H4 (cell line): Measurements from ENCODE around the gene MGLL. TPM values are rescaled to one million over a fixed set of nuclear protein-coding genes. Genes with fewer than 3 reads are reported as not detected.
"Not testable (repeated sequence)": the region's sequence is repeated elsewhere in the genome, so short reads cannot be mapped to it uniquely, and the experiment has no call there.

Experiments
- DNase-seq: peaks from one replicate; pipeline ENCODE4 v3.0.0-alpha.2; 2015; ENCODE audit warnings: low spot score
- total RNA-seq: library from RNA; depleted of rRNA; stranded (reverse); fragments of >200 nt; shearing (Covaris generic); gene quantifications from 2 replicates; pipeline ENCODE4 v1.2.3, GENCODE V29; 2014

Gene MGLL
- total RNA-seq, 1 experiment from 2014 or later, result 2.1 TPM

DNA sequence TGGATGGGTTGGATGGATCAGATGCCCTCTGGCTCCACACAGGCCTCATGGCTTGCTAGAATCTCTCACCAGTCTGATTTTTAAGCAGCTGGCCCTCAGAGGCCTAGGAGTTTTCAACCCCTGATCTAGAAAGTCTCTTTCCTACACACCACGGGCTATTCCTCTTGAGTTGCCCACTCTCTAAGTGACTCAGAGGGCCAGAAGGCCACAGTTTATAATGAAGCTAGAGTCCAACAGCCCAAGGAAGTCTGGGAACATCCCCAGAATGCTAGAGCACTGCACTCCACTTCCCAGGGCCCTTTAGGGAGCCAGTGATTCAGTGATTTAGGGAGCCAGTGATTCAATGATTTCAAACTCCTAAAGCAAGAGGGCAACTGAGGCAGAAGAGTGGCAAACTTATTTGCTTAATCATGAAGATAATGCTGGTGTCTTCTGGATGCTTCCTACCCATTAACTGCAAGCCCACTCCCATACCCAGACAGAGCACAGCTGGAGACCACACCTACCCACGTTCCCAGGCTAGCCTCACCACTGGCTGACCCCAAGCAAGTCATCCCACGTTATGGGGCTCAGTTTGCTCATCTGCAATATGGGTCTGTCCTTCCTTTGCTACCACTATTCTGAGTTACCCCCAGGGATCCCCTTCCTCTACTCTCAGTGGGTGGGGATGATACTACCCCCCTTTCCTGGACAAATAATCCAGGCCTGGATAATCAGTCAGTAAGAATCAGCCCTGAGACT lies 112.8 kb downstream of the MGLL start:
- DNase-seq, result no peak

DNA sequence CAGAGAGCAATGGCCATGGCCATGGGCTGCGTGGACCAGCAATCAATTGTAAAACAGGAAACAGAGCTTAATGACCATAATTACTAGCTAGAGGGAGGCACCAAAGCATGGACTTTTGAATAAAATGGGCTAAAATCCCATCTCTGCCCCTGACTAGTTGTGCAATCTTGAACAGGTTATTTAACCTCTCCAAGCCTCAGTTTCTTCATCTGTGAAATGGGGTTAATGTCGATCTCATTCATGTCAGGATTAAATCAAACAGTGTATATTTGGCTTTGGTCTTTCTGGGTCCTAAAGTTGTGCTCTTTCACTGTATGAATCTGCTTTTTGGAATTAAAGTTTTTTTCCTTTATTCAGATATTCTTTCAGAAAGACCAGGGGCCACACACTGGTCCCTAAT lies 113.5 kb downstream of the MGLL start:
- DNase-seq, result no peak

GRCh38 chr3:127707851-127708411 lies 114.4 kb downstream of the MGLL start:
- no peak for DNase-seq

DNA sequence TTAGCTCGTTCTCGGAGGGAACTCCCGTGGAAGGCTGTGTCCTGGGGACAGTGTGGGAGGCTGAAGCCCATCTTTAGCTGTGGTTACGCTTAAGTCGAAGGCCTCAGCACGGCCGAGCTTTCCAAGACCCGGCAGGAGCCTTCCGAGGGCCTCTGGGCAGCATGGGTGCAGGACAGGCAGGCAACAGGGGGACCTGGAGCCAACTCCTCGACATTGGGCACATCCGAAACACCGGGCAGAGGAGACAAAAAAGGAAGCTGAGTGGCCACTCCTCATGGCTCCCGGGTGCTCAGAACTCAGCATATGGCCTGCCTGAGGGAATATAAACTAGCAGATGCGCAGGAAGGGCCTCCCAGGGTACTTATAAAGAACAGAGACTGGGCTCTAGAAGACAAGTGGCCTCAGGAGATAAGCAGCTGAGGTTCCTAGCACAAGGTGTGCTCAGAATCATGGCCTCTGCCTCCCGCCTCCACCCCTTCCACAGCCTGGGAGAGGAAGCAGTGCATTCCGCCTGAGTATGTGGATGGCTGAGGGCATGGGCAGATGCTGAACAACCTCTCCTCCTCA lies 115.4 kb downstream of the MGLL start:
- DNase-seq, result no peak

DNA sequence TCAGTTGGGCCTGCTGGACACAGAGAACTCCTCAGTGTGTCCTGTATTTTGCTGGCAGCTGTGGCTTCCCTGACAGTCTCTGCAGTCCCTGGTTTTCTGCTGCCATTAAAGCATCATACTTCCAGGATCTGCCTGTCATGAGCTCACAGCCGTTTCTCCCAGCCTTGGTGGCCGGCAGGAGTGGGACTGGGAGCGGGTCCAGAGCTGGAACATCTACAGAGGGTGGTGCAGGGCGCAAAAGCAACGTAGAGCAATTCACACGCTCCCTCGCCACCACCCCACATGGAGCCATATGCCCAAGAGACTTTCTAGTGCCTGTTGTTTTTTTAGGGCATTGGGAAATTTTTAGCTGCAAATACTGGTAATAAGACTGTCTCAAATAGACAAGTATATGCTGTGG lies 116.0 kb downstream of the MGLL start:
- DNase-seq, result no peak

DNA sequence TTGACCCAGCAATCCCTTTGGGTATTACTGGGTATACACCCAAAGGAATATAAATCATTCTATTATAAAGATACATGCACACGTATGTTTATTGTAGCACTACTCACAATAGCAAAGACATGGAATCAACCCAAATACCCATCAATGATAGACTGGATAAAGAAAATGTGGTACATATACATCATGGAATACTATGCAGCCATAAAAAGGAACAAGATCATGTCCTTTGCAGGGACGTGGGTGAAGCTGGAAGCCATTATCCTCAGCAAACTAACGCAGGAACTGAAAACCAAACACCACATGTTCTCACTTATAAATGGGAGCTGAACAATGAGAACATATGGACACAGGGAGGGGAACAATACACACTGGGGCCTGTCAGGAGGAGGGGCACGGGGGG lies 117.5 kb downstream of the MGLL start:
- not testable (repeated sequence) for DNase-seq

GRCh38 chr3:127702151-127702578 lies 120.2 kb downstream of the MGLL start:
- DNase-seq, result no peak

DNA sequence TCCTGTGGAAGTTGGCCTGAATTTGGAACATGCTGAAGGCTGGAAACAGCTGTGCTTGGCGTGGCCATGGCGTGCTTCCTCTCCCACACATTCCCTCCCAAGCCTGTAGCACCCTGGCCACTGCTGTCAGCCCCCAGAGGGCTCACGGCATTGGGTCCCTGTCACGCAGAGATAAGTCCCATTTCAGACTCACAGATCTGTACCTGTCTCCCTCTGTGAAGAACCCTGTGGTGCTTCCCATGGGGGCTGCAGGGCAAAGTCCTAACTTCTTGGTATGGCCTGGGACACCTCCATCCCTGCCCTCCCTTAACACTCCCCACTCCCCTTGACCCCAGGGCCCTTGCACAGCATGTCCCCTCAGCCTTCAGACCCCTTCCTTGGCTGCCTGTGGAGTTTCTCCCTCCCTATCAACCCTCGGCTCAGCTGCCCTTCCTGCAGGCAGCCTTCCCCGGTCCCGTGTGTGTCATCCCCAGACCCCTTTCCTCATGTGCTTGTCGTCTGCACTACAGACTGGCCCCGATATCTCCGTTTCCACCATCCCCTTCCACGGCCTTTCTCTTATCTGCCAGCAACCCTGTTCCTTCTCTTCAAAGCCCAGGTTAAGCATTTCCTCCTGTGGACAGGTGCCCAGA lies 120.9 kb downstream of the MGLL start:
- DNase-seq, result no peak

GRCh38 chr3:127700406-127700805 lies 121.9 kb downstream of the MGLL start:
- DNase-seq, result no peak

DNA sequence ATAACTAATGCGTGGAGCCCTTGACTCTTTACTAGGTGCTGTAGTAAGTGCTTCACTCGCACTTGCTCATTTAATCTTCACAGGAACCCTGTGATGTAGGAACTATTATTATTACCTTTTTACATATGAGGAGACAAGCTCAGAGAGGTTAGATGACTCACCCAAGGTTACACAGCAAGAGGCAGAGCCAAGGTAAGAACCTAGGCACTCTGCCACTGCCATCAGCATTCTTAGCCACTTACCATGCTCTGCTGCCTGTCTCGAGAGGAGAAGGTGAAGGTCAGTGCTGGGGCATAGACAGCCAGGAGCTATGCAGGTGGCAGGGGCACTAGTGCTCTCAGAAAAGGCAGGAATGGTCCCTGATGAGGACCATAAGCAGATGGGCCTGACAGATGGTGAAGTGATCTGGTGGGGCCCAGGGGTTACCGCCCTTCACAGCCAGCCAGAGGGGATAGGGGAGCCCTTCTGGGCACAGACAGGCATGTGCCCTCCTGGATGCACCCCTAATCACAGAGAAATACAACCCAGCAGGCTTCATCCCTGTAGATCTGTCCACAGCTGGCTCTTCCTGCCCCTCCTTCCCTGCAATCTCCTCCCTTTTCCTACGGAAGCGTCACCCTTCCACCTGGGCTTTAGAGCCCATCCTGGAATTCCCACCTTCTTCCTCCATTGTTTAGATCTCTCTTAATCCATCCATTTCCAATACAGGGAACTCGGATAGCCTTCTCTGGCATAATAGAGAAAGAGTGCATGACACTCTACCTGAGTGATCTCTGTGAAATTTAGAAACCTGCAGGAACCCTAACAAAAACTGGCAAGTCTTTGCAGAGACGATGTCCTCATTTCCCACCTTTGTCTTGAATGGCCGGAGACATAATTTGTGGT lies 122.7 kb downstream of the MGLL start:
- no peak for DNase-seq

DNA sequence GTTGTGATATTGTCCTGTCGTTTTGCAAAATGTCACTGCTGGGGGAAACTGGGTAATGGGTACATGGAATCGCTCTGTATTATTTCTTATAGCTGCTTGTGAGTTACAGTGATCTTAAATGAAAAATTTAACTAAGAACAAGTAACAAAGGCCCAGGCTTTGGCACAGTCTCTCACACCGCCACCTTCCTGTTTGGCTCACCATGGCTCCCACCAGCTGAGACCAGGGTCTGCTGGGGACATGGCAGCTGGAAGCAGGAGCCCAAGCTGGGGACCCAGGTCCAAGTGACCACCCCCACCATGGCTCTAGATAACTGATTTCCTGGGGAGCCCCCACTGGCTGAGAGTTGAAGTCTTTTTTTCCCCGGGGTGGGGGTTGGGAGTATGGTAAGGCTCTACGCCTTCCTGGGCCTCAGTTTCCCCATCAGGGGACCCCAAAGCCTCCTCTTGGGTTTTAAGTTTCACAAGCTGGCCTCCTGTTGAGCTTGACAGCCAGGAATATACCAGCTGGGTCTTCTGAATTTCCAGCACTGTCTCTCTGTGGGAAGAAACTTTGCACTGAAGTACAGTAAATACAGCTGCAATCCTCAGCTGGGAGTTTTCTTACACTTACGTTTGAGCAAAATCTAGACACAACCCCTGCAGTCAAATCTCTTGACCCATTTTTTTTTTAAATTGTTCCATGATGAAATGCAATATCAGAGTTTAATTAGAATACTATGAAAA lies 123.5 kb downstream of the MGLL start:
- DNase-seq, result no peak

DNA sequence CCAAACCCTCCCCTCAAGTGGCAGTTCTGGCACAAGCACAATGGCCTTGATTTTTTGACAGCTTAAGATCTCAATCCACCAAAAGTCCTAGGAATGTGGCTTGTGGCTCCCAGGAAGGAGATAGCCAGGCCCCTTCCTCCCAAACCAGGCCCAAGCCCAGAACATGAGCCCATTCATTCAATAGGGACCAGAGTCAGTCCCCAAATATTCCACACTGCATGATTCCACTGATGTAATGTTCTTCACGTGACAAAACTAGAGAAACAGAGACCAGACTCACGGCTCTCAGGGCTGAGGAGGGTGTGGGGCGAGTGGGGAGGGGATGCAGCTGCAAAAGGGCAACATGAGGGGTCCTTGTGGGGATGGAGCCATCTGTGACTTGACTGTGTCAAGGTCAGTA lies 124.0 kb downstream of the MGLL start:
- no peak for DNase-seq

DNA sequence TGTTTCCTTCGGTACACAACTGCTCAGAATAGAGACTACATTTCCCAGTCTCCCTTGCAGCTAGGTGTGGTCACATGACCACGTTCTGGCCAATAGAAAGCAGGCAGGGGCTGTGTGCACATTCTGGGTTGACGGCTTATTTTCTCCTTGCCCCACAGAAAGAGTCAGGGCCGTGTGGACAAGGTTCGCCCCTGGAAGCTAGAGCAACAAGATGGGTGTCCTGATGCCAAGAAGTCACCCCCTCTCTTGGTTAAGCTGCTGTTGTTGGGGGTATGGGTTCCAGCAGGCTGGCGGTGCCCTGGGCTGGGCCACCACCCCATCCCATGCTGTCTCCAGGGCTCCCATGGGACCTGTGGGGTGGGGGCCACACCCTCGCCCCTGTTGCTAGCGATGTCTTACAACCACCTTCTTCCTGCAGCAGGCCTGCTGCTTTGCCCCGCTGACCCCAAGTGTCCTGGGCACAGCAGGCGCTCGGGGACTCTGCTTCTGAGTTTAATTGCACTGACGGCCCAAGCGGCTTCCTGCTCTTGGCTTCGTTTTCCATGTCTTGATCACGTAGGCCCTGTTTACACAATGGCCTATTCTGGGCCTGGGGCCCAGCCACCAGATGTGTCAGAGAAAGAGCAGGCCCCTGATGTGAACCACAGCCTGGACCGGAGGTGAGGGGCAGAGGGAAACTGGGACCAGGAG lies 124.6 kb downstream of the MGLL start:
- DNase-seq, result peak; percentile 91

DNA sequence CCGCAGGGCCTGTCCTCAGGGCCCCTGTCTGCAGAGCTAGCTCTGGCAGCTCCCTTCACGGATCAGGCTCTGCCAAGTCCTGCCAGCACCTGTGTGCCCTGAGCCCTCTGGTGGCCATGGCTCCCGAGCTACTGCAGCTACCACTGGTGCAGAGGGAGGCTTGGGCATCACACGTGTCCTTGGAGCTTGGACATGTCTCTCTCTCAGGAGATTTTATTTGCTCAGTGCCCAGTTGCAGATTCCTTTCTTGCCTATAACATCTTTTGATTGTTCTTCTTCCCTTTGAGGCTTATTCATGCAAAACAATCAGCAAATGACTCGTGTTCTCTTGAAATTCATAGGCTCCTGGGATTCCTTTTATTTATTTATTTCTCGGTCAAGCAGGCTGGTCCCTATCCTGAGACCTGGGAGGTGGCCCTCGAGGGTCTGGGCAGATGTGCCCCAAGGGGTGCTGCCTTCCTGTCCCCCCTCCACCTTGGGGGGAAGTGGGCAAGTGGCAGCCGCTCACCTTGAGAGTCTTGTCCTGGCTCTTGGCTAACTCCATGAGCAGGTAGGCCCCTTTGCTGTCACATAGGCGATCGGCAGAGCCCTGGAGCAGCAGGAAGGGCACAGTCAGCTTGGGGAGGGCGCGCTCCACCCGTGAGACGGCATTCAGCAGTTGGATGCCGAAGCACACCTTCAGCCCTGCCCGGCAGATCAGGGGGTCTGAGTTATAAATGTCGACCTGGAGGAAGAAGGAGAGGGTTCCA lies 127.7 kb downstream of the MGLL start:
- DNase-seq, result peak; percentile 77

DNA sequence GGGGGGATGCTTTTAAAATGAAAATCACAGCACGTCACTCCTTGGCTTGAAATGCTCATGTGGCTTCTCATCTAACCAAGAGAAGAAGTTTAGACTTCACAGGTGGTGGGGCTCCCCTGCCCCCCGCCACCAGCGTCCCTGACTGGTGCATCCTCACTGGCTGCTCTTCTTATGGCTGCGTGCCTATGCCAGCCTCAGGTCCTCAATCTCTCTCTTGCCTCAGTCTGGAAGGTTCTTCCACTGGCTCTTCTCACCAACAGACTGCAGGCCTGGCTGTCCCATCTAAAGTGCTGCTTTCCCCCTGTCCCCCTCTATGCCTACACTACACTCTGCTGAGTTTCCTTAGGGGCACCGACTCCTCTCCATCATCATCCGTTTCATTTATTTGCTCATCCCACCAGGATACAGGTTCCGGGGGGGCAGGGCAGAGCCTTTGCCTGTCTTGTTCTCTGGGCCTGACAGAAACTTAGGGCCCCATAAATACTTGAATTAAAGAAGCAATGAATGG lies 128.9 kb downstream of the MGLL start:
- no peak for DNase-seq

- DNase-seq, result no peak
Observed at GRCh38 chr3:127692501-127693335, 129.6 kb downstream of the MGLL start.

- no peak for DNase-seq
Observed at GRCh38 chr3:127691974-127692373, 130.3 kb downstream of the MGLL start.

DNA sequence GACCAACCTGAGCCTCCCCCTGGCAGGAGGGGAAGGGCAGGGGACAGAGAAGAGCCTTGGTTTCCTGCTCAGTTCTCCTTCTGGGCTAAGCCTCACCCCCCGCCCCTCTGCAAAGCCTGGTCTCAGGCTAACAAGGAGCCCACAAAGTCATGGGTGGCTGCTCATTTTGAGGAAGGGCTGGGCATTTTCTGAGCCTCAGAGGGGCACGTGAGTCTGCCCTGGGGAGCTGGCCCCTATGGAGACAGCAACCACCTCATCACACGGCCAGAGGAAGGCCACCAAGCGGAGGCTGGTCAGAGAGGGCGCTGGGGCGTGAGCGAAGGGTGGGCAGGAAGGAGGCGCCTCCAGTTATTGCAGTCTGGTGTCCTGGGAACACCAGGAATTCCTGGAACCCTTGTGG lies 130.8 kb downstream of the MGLL start:
- DNase-seq, result no peak
